Measurements from ENCODE around the gene ARID3A.

The ARID3A gene

GRCh38 chr19:882871-883497 lies 42.9 kb upstream of the ARID3A start:
- H3K4me2 ChIP-seq: no peak overlapping the region
- peaks cover 70 to 90% (median 85%) of the 10 kb centered on the region in 11 experiments for H3K36me3 ChIP-seq

GRCh38 chr19:883661-884211 lies 42.1 kb upstream of the ARID3A start:
- no peaks in the 10 kb centered on the region for H3K27me3 ChIP-seq
- no peaks in the 10 kb centered on the region for H3K9me3 ChIP-seq (replicated peaks in 1 of 11)
- H3K9ac ChIP-seq: no peak overlapping the region
- H3K4me3 ChIP-seq: no peak overlapping the region
- H3K36me3 ChIP-seq: peaks cover 77 to 98% (median 92%) of the 10 kb centered on the region in 11 experiments
- H3K27ac ChIP-seq: no peak overlapping the region
- TF ChIP-seq Cebpa-rat (IDR thresholded peaks at IDR 0.05): no peak
- no peak overlapping the region for H3K4me2 ChIP-seq
- H4K20me1 ChIP-seq: peaks cover 0 to 93% (median 16%) of the 10 kb centered on the region in 11 experiments; a peak in 13 of 22 replicates
- H3K4me1 ChIP-seq: no peaks in the 10 kb centered on the region

More at GRCh38 chr19:882871-883497, 42.9 kb upstream of the ARID3A start:
- Histone ChIP-seq H3K27me3 (no peaks in the 10 kb centered on the region), H3K9me3 (replicated peaks in 1 of 11) (no peaks in the 10 kb centered on the region), H3K27ac (no peak overlapping the region), H4K20me1 (peaks cover 0 to 85% (median 14%) of the 10 kb centered on the region in 11 experiments; a peak in 12 of 22 replicates), H3K9ac (no peak overlapping the region), H3K4me3 (no peak overlapping the region), H3K4me1 (no peaks in the 10 kb centered on the region)
- no peak for TF ChIP-seq Cebpa-rat (IDR thresholded peaks at IDR 0.05)

DNA sequence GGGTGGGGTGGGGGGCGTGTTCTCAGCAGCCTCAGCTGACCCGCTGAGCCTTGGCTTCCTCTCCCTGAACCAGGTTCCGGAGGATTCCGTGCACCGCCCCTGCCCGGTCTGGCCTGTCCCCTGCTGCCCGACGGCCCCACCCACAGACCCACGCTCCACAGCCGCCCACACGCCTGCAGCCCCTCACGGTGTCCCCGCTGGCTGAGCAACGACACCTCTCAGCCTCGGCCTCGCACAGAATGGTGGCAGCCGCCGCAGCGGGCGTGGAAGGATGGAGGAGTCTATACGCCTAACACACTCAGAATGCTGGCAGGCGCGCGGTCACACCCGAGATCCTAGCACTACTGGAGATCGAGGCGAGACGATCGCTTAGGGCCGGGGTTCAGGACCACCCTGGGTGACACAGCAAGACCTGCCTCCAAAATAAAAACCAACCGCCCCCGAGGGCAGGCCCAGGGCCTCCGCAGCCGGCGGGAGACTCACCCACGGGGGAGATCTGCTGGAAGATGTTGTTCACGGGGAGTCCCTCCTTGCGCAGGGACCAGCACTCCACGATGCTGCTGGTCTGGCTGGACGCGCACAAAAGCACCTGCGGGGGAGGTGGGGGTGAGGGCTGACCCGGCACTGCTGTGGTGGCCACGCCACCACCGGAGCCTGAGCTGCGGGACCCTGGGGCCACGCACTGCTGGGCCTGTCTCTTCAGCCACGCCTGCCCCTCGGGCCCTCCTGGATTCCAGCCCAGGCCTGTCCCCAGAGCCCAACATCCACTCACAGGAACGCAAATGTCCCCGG lies 41.2 kb upstream of the ARID3A start:
- no peak overlapping the region for H3K4me2 ChIP-seq
- H4K20me1 ChIP-seq: peaks cover 1 to 95% (median 19%) of the 10 kb centered on the region in 11 experiments; a peak in 16 of 22 replicates
- H3K4me3 ChIP-seq: no peak overlapping the region
- H3K9ac ChIP-seq: no peak overlapping the region; a peak in 1 of 22 replicates
- H3K27me3 ChIP-seq: no peaks in the 10 kb centered on the region
- no peaks in the 10 kb centered on the region for H3K9me3 ChIP-seq (replicated peaks in 1 of 11)
- H3K36me3 ChIP-seq: peaks cover 86 to 100% (median 95%) of the 10 kb centered on the region in 11 experiments
- TF ChIP-seq Cebpa-rat (IDR thresholded peaks at IDR 0.05): no peak
- H3K4me1 ChIP-seq: no peaks in the 10 kb centered on the region
- H3K27ac ChIP-seq: no peak overlapping the region

- Histone ChIP-seq H3K9me3 (replicated peaks in 1 of 11) (no peaks in the 10 kb centered on the region), H4K20me1 (peaks cover 9 to 95% (median 28%) of the 10 kb centered on the region in 11 experiments; a peak in 17 of 22 replicates), H3K9ac (no peak overlapping the region), H3K4me2 (no peak overlapping the region), H3K27ac (no peak overlapping the region), H3K4me1 (no peaks in the 10 kb centered on the region), H3K27me3 (no peaks in the 10 kb centered on the region), H3K36me3 (peaks cover 93 to 100% (median 98%) of the 10 kb centered on the region in 11 experiments), H3K4me3 (no peak overlapping the region)
- no peak for TF ChIP-seq Cebpa-rat (IDR thresholded peaks at IDR 0.05)
Measured at GRCh38 chr19:885536-886224, 40.2 kb upstream of the ARID3A start.

DNA sequence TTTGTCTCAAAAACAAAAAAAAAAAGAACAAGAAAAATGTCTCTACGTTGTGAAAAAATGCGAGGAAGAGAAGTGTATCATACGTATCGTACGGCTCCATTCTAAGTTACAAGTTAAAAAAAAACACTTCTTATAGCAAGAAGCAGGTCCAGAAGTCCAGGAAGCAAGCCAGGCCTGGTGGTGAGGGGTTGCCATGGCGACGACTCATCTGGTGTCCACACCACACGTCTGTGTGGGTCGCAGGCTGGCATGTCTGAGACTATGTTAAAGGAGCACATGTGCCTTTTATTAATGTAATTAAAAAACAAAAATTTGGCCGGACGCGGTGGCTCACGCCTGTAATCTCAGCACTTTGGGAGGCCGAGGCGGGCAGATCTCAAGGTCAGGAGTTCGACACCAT lies 38.8 kb upstream of the ARID3A start:
- Histone ChIP-seq H3K4me1 (peaks cover 4 to 11% (median 4%) of the 10 kb centered on the region in 10 experiments; a peak in 16 of 20 replicates), H3K27ac (no peak overlapping the region), H3K36me3 (peaks cover 79 to 92% (median 90%) of the 10 kb centered on the region in 11 experiments), H3K9ac (peak overlapping the region in 2 of 11 experiments; percentile 27 to 36; a peak in 1 of 22 replicates), H4K20me1 (peaks cover 5 to 95% (median 33%) of the 10 kb centered on the region in 11 experiments; a peak in 16 of 22 replicates), H3K4me2 (no peak overlapping the region), H3K9me3 (replicated peaks in 1 of 11) (no peaks in the 10 kb centered on the region), H3K4me3 (no peak overlapping the region), H3K27me3 (no peaks in the 10 kb centered on the region)
- no peak for TF ChIP-seq Cebpa-rat (IDR thresholded peaks at IDR 0.05)

DNA sequence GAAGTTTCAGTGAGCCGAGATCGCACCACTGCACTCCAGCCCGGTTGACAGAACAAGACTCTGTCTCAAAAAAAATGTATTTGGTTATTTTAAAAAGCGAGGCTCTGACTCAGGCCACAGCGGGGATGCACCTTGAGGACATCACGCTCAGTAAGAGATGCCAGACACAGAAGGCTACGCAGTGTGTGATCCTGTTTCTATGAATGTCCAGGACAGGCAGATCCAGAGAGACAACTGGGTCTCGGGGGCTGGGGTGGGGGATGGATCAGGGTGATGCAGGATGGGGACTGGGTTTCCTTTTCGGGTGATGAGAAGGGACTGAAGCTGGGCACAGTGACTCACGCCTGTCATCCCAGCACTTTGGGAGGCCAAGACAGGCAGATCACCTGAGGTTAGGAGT lies 38.2 kb upstream of the ARID3A start:
- no peak overlapping the region for H3K4me2 ChIP-seq
- peaks cover 74 to 87% (median 85%) of the 10 kb centered on the region in 11 experiments for H3K36me3 ChIP-seq
- H3K9ac ChIP-seq: no peak overlapping the region
- peaks cover 0 to 92% (median 33%) of the 10 kb centered on the region in 11 experiments; a peak in 15 of 22 replicates for H4K20me1 ChIP-seq
- no peak for TF ChIP-seq Cebpa-rat (IDR thresholded peaks at IDR 0.05)
- no peaks in the 10 kb centered on the region for H3K27me3 ChIP-seq
- no peaks in the 10 kb centered on the region for H3K9me3 ChIP-seq (replicated peaks in 1 of 11)
- peaks cover 5 to 11% (median 6%) of the 10 kb centered on the region in 10 experiments; a peak in 16 of 20 replicates for H3K4me1 ChIP-seq
- H3K27ac ChIP-seq: no peak overlapping the region
- no peak overlapping the region for H3K4me3 ChIP-seq

DNA sequence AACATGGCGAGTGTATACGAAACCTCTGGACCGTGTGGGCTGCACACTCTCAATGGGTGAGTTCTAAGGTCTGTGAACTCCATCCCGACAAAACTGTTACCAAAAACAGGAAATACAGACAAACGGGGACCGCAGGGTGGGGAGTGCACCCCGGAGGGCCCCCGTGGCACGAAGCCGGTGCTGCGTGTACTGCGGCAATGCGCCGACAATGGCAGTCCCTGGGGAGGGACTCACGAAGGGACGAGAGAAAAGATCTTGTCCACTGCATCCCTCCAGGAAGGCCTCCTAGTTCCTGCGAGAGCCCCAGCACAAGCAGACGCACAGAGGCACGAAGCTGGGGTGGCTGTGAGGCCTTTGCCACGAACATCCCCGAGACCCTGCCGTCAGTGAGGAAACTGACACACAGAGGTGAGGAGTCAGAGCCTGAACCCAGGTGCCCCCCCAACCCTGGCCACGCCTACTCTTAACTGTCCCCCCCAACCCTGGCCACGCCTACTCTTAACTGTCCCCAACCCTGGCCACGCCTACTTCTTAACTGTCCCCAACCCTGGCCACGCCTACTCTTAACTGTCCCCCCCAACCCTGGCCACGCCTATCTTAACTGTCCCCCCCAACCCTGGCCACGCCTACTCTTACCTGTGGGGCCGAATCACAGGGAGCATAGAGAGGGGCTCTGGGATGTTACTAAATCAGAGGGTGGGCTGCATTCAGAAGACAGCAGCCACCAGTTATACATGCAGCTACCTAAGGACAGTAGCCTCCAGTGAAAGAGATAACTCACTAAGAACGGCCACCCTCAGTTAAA lies 37.1 kb upstream of the ARID3A start:
- Histone ChIP-seq H3K27me3 (no peaks in the 10 kb centered on the region), H3K27ac (no peak overlapping the region), H3K4me2 (no peak overlapping the region), H3K4me1 (peaks cover 6 to 17% (median 10%) of the 10 kb centered on the region in 10 experiments; a peak in 18 of 20 replicates), H3K9ac (no peak overlapping the region), H3K4me3 (no peak overlapping the region), H3K9me3 (replicated peaks in 1 of 11) (no peaks in the 10 kb centered on the region), H4K20me1 (peaks cover 0 to 80% (median 33%) of the 10 kb centered on the region in 11 experiments; a peak in 15 of 22 replicates), H3K36me3 (peaks cover 62 to 75% (median 73%) of the 10 kb centered on the region in 11 experiments)
- no peak for TF ChIP-seq Cebpa-rat (IDR thresholded peaks at IDR 0.05)
